ENCODE measurements around the gene HTR3A. TPM values are rescaled to one million over a fixed set of nuclear protein-coding genes. Genes with fewer than 3 reads are reported as not detected.

The HTR3A gene
- total RNA-seq, 1 donor from 2014 or later, result not detected

- DNase-seq (ENCODE audit: low spot score), result no peak
These were observed 4.5 kb downstream of the HTR3A start for GRCh38 chr11:113979431-113979830.

DNA sequence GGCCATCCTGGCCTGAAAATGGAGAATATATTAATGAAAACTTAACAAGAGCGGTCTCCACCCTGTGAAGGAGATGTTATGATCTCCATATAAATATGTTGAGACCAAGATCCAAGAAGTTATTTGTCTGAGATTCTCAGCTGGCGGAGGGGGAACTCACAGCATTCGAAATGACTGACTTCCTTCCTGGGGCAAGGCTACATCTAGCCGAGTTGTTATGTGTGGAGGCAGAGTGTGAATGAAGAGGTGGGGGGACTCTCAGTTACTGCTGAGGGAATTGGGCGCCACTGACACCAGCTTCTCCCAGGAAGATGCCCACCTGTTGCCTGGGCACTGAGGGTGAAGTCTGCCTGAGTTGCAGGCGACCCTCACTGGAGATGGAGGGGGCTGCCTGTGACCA, 5.9 kb downstream of the HTR3A start:
- DNase-seq (ENCODE audit: low spot score), result no peak

DNA sequence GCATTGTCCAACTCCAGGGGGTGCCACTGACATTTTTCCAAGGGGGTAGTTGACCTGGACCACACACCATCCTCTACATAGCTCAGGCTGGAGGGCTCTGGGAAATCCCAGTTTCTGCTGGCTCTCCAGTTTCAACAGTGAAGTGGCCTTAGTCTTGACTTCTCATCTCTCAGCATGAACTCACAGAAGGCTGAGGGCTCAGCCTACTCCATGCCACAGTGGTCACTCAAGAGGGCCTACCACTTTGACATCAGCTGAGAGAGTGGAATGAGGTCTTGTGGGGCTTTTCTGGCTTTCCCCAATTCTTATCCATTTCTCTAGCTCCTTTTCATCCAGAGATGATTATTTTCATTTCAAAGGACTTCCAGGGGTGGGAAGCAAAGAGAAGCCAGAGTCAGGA, 7.4 kb downstream of the HTR3A start:
- DNase-seq (ENCODE audit: low spot score), result no peak

DNA sequence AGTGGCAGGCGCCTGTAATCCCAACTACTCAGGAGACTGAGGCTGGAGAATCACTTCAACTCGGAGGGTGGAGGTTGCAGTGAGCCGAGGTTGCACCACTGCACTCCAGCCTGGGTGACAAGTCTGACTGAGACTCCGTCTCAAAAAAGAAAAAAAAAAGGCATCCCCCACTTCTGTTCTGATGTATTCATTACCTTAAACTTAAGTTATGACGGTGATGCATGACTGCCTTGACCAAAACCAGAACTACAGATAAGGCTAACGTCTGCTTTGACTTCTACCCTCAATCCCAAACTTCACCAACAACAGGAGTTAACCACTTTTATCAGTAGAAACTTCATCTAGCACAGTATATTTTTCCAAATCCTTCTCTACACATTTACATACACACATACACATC, 9.9 kb downstream of the HTR3A start:
- DNase-seq (ENCODE audit: low spot score), result no peak

GRCh38 chr11:113985906-113986305, 11.0 kb downstream of the HTR3A start:
- no peak for DNase-seq (ENCODE audit: low spot score)

GRCh38 chr11:113986351-113987140, 11.6 kb downstream of the HTR3A start:
- no peak for DNase-seq (ENCODE audit: low spot score)

- no peak for DNase-seq (ENCODE audit: low spot score)
These were observed 14.5 kb downstream of the HTR3A start for GRCh38 chr11:113989381-113989780.

DNA sequence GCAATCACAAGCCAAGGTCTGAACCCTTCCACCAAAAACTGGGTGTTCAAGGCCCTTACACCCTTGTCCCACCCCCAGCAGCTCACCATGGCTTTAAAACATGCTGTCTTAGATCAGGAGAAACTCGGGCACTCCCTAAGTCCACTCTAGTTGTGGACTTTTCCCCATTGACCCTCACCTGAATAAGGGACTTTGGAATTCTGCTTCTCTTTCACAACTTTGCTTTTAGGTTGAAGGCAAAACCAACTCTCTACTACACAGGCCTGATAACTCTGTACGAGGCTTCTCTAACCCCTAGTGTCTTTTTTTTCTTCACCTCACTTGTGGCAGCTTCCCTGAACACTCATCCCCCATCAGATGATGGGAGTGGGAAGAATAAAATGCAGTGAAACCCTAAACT, 15.0 kb downstream of the HTR3A start:
- DNase-seq (ENCODE audit: low spot score), result no peak

DNA sequence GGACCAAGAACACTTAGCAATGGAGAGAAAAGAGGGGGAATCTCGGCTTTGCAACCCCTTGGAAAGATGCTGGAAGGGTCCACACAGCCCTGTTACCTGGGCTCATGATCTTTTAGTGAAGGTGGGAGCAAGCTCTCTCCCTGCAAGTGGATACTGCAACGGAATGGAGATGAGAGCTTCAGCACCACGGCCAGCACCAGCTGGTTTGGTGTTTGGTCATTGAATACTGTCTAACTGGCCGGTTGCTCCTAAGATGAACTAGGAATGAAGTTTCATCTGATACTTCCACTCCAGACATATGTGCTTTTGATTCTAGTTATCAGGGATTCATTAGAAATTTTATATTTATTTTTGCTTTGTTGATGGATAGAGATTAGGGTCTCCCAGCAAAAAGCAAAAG, 16.3 kb downstream of the HTR3A start:
- no peak for DNase-seq (ENCODE audit: low spot score)

DNA sequence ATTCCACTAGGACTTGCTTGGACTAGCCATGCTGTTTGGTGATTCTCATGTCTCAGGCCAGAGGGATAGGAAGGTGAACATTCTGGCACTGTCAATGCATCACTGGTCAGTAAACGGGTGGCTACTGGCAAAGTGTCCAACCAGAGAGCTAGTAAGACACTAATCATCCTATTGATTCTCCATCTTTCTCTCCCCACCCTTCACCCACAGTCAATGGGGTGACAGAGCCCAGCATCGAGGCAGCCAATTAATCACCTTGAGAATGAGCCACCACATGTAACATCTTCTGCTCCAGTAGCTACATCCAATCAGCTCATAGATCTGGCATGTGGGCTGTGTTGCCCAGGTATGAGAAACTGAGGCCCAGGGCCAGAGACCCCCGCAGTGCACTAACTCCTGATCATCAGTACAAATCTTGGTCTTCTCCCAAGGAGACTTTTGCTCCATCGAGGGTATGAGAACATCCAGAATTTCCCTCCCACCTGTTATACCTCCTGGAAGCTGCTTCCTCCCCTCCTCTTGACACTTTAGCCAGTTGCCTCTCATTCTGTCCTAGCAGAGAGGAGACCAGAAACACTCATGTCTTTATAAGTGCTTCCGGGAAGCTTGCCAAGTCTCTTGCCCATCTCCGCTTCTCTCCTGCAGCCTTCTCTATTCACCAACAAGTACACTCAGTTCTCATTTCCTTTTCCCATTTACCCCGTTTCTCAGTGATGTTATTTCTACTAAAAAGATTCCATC, 17.0 kb downstream of the HTR3A start:
- DNase-seq (ENCODE audit: low spot score), result no peak

GRCh38 chr11:113992459-113993110, 17.7 kb downstream of the HTR3A start:
- DNase-seq (ENCODE audit: low spot score), result no peak

GRCh38 chr11:113994077-113994954, 19.4 kb downstream of the HTR3A start:
- DNase-seq (ENCODE audit: low spot score), result no peak

DNA sequence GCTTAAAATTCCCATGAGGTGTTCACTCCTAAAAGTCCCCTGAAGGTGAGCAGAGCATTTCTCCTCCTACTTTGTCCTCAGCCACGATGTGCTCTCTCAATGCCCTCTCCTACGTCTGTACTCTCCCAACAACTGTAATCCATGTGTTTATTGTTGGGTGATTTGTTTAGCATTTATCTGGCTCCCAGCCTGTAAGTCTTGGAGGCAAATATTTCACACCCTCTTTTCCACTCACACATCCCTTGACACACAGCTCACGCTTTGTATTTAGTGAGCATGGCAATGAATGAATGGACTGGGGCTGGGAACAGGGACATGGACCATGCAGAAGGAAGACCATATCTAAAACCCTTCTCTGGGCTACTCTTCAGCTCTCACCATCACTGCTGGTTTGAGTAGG, 22.6 kb downstream of the HTR3A start:
- no peak for DNase-seq (ENCODE audit: low spot score)

DNA sequence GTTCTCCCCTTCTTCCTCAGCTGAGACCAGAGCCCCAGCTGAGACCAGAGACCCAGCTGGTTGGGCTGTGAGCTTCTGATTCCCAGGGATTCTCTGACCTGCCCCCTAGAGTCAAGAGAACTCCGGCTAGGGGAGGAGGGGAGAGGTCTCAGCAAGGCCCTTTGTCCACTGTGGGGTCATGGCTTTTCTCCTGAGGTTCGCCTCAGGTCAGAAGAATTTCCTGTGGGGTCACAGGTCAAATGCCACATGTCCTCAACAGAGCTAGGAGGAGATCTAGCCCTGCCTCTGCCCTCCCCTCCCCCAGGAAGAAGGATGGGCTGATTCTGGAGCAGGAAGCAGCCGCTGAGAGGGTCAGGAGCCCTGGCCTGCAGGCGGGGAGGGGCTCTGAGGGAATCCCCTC, 23.7 kb downstream of the HTR3A start:
- DNase-seq (ENCODE audit: low spot score), result no peak

GRCh38 chr11:114000526-114000925, 25.6 kb downstream of the HTR3A start:
- DNase-seq (ENCODE audit: low spot score), result no peak

- no peak for DNase-seq (ENCODE audit: low spot score)
These were observed 26.5 kb downstream of the HTR3A start for GRCh38 chr11:114001416-114001815.

- no peak for DNase-seq (ENCODE audit: low spot score)
These were observed 33.4 kb downstream of the HTR3A start for GRCh38 chr11:114008331-114008730.

DNA sequence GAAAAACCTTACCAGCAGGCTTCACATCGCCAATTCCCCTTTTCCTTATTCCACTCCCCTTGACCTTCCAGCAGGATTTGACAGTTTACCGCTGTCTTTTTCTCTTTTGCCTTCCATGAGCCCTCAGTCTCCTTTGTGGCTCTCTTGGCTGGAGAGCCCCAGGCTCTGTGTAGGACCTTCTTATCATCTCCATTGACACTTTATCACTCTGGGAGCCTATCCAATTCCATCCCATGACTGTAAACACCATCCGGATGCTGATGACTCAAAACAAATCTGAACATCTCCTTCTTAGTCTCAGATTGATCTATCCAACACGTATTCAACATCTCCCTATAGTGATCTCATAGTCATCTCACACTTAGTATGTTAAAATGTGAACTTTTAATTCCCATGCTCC, 36.0 kb downstream of the HTR3A start:
- no peak for DNase-seq (ENCODE audit: low spot score)

DNA sequence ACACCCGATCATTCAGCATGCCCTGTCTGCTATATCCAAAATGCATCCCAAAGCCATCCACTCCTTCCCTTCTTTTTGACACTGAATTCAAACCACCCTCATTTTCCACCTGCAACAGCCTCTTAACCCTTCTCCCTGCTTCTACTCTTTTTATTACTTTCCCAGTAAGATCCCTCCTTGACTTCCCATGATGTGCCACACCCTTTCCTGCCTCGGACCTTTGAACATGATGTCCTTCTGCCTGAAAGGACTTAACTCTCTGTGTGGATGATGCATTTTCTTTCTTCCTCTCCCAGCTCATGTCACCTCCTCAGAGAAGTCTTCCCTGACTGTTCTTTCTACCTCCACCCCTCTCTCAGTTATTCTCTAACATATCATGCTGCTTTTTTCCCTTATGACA, 36.5 kb downstream of the HTR3A start:
- no peak for DNase-seq (ENCODE audit: low spot score)

DNA sequence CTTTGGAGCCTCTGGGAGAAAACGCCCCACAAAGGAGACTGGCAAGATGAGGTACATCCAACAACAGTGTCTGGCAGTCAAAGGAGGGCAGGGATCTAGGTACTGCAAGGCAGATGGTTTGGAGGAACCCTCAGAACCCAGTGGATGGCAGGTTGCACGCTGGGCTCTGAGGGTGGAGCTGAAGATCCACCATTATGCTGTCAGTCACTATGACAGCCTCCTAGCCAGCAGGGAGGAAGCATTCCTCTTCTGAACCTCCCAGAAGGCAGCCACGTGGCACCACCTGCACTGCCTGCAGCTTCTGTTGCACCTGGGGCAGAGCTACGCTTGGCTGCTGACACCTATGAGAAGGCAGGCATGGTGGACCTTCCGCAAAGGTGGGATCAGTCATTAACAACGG, 40.2 kb downstream of the HTR3A start:
- DNase-seq (ENCODE audit: low spot score), result no peak

DNA sequence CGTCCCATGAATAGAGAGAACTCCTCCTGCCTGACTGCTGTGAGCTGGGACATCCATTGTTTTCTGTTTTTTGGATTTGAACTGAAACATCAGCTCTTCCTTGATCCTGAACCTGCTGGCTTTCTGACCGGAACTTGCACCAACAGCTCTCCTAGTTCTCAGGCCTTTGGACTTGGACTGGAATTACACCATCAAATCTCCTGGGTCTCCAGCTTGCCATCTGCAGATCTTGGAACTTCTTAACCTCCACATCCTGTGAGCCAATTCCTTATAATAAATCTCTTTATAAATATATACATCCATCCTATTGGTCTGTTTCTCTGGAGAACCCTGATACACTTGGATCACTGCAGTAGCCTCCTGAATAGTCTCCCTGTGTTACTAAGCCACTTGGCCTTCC, 42.1 kb downstream of the HTR3A start:
- DNase-seq (ENCODE audit: low spot score), result no peak

GRCh38 chr11:114017723-114018122, 42.8 kb downstream of the HTR3A start:
- DNase-seq (ENCODE audit: low spot score), result no peak

Data from ureter (tissue), 1 donor.